GM12891 (cell line): ENCODE results near the gene SERPINB3.

Experiments used
- PAX5 ChIP-seq: IDR thresholded peaks from 2 replicates; pipeline ENCODE4 v1.6.1; 2011; ENCODE audit warnings: low read length, moderate library complexity, mild to moderate bottlenecking; ENCODE audit not compliant: insufficient read depth, severe bottlenecking
- POLR2A ChIP-seq: IDR thresholded peaks from 2 replicates; pipeline ENCODE4 v1.6.1; 2011; ENCODE audit warnings: low read depth, low read length, control low read depth
- POLR2AphosphoS5 ChIP-seq: IDR thresholded peaks from 2 replicates; pipeline ENCODE4 v1.6.1; 2011; ENCODE audit warnings: low read depth, low read length, control low read depth
- TAF1 ChIP-seq: IDR thresholded peaks from 2 replicates; pipeline ENCODE4 v1.6.1; 2011; ENCODE audit warnings: low read depth, low read length, control low read depth

DNA sequence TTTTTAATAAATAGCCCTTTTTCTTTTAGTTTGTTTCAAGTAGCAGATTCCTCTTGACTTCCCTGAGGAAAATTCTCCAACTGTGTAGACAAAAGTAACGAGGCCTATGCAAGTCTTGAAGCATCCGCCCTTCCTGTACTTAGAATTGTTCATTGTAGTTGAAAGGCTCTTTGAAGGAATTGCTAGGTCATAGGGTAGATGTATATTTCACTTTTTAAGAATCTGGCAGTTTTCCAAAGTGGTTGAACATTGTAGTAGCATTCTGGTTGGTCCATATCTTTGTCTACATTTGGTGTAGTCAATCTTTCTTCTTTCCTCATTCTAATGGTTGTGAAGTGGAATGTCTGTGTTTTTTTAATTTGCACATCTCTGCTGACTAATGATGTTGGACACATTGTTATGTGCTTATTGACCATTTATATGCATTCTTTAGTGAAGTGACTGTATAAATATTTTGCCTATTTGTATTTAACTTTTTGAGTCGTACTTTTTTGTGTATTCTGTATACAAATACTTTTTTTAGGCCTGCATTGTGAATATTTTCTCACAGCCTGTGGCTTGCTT is 35.5 kb upstream of the SERPINB3 start:
- TF ChIP-seq POLR2A, result no peak
- no peak for TF ChIP-seq POLR2AphosphoS5
- TF ChIP-seq TAF1, result no peak
- TF ChIP-seq PAX5, result no peak
